Suppressor macrophage (primary cell): ENCODE measurements around the gene TAS2R42.
A peak's percentile ranks its signal among the peaks of the same experiment; 100 is the strongest.

Experiments used
- DNase-seq, 4 experiments: peaks; one replicate each; pipeline ENCODE4 v3.0.0-alpha.2; 2020 to 2022

The TAS2R42 gene

DNA sequence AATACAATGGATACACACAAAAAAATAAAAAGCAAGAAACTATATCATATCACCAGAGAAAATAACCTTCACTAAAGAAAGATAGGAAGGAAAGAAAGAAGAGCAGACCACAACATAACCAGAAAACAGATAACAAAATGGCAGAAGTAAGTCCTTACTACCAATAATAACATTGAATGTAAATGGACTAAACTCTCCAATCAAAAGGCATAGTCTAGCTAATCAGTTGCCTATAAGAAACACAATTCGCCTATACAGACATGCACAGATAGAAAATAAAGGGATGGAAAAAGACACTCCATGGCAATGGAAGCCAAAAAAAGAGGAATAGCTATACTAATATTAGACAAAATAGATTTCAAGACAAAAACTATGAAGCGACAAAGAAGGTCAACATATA lies 43.4 kb downstream of the TAS2R42 start:
- DNase-seq = no peak

DNA sequence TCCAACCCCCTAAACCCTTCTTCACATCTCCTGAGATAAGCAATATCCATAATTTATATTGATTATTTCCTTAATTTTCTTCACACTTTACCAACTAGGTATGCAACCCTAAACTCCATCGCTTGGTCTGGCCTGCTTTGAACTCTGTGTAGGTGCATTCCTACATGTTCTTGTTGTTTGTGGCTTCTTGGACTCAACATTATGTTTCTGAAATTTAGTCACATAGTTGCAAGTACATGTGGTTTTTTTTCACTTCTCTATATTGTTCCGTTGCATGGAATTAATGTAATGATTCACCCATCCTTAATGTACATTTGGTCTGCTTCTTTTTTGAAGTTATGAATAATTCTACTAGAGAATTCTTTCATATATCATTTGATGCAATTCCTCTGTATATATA lies 50.7 kb downstream of the TAS2R42 start:
- peak in 1 of 4 experiments; percentile 21 for DNase-seq
